ENCODE results near the gene SDR42E2. TPM values are rescaled to one million over a fixed set of nuclear protein-coding genes. Genes with fewer than 3 reads are reported as not detected.
A peak's percentile ranks its signal among the peaks of the same experiment; 100 is the strongest.

The SDR42E2 gene
- total RNA-seq, 1 donor from 2014 or later: not detected

DNA sequence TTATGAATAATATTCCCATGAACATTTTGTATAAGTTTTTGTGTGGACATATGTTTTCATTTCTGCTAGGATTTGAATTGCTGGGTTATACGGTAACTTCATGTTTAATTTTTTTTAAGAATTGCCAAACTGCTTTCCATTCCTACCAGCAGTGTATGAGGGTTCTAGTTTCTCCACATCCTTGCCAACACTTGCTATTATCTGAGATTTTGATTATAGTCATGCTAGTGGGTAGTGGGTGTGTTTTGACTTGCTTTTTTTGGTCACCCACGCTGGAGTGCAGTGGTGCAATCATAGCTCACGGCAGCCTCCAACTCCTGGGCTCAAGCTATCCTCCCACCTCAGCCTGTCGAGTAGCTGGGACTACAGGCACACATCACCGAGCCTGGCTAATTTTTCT, 40.8 kb downstream of the SDR42E2 start:
- no peak overlapping the region for H3K4me3 ChIP-seq (ENCODE audit: low read depth, low read length)

DNA sequence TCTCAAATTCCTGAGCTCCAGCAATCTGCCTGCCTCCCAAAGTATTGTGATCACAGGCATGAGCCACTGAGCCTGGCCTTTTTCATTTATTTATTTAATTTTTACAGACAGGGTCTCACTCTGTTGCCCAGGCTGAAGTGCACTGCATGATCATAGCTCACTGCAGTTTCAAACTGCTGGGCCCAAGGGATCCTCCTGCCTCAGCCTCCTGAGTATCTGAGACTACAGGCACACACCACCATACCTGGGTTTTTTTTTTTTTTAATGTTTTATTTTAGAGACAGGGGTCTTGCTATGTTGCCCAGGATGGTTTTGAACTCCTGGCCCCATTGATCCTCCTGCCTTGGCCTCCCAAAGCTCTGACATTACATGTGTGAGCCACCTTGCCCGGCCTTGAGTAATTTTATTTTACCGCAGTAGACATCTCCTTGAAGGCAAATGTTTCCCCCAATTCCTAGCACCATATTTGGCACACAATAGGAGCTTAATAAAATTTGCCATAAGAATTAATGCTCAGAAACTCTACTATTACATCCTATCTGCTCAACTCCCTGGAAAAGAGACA, 41.9 kb downstream of the SDR42E2 start:
- H3K36me3 ChIP-seq (ENCODE audit: control insufficient read depth, insufficient read depth, low read length): no peaks in the 10 kb centered on the region
- TF ChIP-seq, protein P1, sequence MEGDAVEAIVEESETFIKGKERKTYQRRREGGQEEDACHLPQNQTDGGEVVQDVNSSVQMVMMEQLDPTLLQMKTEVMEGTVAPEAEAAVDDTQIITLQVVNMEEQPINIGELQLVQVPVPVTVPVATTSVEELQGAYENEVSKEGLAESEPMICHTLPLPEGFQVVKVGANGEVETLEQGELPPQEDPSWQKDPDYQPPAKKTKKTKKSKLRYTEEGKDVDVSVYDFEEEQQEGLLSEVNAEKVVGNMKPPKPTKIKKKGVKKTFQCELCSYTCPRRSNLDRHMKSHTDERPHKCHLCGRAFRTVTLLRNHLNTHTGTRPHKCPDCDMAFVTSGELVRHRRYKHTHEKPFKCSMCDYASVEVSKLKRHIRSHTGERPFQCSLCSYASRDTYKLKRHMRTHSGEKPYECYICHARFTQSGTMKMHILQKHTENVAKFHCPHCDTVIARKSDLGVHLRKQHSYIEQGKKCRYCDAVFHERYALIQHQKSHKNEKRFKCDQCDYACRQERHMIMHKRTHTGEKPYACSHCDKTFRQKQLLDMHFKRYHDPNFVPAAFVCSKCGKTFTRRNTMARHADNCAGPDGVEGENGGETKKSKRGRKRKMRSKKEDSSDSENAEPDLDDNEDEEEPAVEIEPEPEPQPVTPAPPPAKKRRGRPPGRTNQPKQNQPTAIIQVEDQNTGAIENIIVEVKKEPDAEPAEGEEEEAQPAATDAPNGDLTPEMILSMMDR (IDR thresholded peaks at IDR 0.05; ENCODE audit: insufficient read depth, low read length, poor library complexity, severe bottlenecking): no peak
- no peak overlapping the region for H3K4me3 ChIP-seq (ENCODE audit: low read depth, low read length)
- no peaks in the 10 kb centered on the region for H3K27me3 ChIP-seq (ENCODE audit: control insufficient read depth, insufficient read depth, low read length)
- no peak for DNase-seq (ENCODE audit: low read depth)

More for the DNA sequence above, 40.8 kb downstream of the SDR42E2 start:
- DNase-seq (ENCODE audit: low read depth): no peak
- Histone ChIP-seq H3K27me3 (ENCODE audit: control insufficient read depth, insufficient read depth, low read length) (no peaks in the 10 kb centered on the region), H3K36me3 (ENCODE audit: control insufficient read depth, insufficient read depth, low read length) (no peaks in the 10 kb centered on the region)
- TF ChIP-seq, protein P1 (IDR thresholded peaks at IDR 0.05; ENCODE audit: insufficient read depth, low read length, poor library complexity, severe bottlenecking): no peak

DNA sequence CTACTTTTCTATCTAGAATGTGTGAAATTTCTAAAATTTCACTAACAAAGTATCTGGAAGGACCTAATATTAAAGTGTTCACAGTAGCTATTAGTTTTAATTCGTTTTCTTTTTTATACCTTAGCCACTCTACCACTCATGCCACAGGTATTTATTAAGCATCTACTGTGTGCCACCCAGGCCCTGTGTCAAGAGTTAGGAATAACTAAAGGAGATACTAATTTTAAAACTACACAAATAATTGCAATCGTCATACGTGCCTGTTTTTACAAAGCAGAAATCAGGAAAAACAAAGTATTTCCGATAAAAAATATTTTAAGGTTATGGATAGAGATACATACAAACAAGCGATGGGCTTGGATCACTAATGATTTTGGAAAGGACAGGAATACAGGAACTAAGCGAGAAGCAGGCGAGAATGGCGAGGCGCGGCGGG, 43.3 kb downstream of the SDR42E2 start:
- Histone ChIP-seq H3K27me3 (ENCODE audit: control insufficient read depth, insufficient read depth, low read length) (no peaks in the 10 kb centered on the region), H3K4me3 (ENCODE audit: low read depth, low read length) (peak overlapping the region; percentile 19), H3K36me3 (ENCODE audit: control insufficient read depth, insufficient read depth, low read length) (no peaks in the 10 kb centered on the region)
- TF ChIP-seq, protein P1 (IDR thresholded peaks at IDR 0.05; ENCODE audit: insufficient read depth, low read length, poor library complexity, severe bottlenecking): no peak
- DNase-seq (ENCODE audit: low read depth): no peak

DNA sequence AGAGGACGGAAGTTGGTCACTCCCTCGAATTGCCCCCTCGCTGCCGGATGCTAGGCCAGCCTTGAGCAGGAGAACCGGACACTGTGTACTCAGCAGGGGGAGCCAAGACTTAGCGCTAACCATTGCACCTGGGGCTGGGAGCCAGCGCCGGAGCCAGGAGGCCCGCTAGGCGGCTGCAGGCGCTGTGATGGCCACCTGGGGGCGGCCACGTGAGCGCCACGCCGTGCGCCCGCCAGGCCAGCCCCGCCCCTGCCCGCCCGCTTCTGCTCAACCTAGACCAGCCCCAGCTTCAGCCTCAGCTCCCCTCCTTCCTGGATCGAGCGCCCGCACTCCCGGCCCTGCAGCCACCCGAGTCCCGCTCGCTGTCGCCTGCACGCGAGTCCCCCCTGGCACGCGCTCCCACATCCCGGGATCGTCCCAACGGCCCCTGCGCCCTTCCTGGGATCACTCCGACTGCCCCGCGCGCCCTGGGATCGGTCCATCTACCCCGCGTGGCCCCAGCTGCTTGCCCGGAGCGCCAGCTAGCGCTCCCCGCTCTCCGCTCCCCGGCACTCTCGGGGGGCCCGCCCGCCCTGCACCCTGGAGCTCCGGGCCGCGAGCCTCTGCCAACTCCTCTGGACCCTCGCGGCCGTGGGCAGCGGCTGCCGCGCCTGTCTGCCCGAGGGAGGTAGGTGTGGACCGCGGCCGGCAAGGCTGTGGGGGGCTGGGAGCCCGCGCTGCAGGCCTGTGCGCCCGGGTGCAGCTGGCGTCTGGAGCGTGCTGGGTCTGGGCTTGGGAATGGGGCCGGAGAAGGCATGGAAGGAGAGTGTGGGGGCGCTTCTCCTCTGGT, 43.9 kb downstream of the SDR42E2 start, which contains the start of gene EEF2K:
EEF2K (plus strand) TSS at position 266 of the 829 bp plus-strand sequence. CDS start 19,452 bp downstream, outside the sequence.
- TF ChIP-seq, protein P1 (IDR thresholded peaks at IDR 0.05; ENCODE audit: insufficient read depth, low read length, poor library complexity, severe bottlenecking): peak; percentile 71

DNA sequence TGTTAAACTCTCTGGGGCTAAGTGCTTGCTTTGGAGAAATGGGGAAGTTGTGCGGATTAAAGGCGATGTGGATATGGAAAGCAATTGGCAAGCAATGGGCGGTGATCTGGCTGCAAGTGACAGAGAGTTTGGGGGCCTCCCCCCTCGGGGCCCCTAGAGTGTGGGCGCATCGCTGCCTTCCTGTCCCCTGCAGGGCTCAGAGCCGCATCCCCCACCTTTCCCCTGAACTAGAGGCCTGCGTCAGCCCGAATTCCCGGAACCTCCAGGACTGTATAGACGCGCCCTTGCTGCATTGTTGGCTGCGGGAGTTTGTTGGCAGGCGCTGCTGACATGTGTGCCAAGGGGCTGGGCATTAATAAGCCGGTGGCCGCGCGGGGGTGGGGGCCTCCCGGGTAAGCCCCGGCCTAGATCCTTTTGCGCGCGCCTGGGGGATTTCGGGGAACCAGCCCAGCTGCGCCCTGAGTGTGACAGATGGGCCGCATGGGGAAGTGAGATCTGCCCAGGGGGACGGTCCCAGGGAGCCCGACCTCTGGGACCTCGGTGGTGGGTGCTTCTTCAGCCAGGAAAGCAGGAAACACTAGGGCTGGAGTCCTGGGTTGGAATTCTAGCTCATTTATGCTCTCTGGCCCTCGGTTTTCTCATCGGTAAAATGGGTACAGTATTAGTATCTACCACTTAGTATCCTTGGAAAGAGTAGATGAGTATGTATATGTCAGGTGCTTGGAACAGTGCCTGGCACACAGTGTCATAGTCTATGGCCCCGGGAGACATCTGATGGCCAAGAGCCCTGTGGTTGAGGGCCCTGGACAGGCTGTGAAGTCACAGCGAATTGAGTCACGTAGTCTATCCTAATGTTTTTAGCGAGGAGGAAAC, 44.8 kb downstream of the SDR42E2 start:
- H3K36me3 ChIP-seq (ENCODE audit: control insufficient read depth, insufficient read depth, low read length): no peaks in the 10 kb centered on the region
- TF ChIP-seq, protein P1 (IDR thresholded peaks at IDR 0.05; ENCODE audit: insufficient read depth, low read length, poor library complexity, severe bottlenecking): no peak
- no peak for DNase-seq (ENCODE audit: low read depth)
- H3K27me3 ChIP-seq (ENCODE audit: control insufficient read depth, insufficient read depth, low read length): no peaks in the 10 kb centered on the region
- H3K4me3 ChIP-seq (ENCODE audit: low read depth, low read length): peak overlapping the region; percentile 88

More for the DNA sequence above, 43.9 kb downstream of the SDR42E2 start, which contains the start of gene EEF2K:
- peak within 1 kb of the TSS; percentile 88 for H3K4me3 ChIP-seq (ENCODE audit: low read depth, low read length)
- peak; percentile 75 for DNase-seq (ENCODE audit: low read depth)
- H3K36me3 ChIP-seq (ENCODE audit: control insufficient read depth, insufficient read depth, low read length): no peaks in the 10 kb centered on the region
- H3K27me3 ChIP-seq (ENCODE audit: control insufficient read depth, insufficient read depth, low read length): no peaks in the 10 kb centered on the region

All from kidney epithelial cell (primary cell).